ENCODE measurements around the gene CORO7.
"Not testable (repeated sequence)": the region's sequence is repeated elsewhere in the genome, so short reads cannot be mapped to it uniquely, and the experiment has no call there.

CORO7 gene

DNA sequence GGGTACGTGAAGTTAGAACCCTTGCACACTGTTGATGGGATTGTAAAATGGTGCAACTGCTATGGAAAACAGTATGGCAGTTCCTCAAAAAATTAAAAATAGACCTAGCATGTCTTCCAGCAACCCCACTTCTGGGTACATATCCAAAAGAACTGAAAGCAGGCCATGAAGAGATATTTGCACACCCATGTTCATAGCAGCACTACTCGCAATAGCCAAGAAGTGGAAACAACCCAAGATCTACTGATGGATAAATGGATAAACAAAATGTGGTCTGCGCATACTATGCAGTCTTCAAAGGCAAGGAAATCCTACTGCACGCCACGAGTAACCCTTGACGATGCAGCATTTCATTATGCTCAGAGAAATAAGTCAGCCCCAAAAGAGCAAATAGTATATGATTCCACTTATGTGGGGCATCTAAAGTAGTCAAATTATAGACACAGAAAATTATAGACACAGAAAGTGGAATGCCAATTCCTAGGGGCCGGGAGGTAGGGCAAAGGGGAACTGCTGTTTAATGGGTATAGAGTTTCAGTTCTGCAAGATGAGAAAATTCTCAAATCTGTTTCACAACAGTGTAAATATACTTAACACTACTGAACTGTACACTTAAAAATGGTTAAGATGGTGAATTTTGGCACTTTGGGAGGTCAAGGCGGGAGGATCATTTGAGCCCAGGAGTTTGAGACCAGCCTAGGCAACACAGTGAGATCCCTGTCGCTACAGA is 17.2 kb downstream of the CORO7 start:
- no peak for DNase-seq

DNA sequence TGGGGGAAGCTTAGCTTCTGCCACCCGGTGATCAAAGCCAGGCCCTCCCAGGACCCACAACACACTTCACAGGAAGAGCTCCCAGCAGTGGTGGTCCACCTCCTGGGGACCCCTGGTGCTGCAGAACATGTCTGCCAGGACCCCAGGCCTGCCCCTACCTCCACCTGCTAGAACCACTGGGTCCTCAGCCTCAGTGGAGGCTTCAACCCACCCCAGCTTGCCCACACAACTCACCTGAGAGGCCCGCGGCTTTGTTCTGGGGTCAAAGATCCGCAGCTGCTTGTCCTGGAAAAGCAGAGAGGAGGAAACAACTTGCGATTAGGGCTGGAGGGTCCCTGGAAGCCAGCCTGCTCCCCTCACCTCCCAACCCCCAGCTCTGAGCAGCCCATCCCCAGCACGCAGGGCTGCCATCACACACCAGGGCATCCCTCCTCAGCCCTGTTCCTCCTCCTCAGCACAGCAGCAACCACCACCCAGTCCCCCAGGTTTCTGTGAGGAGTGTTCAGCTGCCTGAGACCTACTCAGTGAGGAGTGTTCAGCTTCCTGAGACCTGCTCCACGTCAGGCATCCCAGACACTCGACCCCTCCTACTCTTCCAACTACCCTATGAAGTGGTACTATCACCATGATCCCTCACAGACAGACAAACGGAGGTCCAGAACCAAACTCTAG is 21.2 kb downstream of the CORO7 start:
- DNase-seq, result no peak

DNA sequence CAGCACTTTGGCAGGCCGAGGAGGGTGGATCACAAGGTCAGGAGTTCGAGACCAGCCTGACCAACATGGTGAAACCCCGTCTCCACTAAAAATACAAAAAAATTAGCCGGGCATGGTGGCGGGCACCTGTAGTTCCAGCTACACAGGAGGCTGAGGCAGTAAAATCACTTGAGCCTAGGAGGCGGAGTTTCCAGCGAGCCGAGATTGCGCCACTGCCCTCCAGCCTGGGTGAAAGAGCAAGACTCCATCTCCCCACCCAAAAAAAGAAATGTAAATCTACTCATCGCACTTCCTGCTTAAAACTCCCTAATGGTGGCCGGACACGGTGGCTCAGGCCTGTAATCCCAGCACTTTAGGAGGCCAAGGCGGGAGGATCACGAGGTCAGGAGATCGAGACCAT is 22.5 kb downstream of the CORO7 start:
- DNase-seq, result not testable (repeated sequence)

- DNase-seq, result no peak
Measured at GRCh38 chr16:4393240-4393600, 23.2 kb downstream of the CORO7 start.

DNA sequence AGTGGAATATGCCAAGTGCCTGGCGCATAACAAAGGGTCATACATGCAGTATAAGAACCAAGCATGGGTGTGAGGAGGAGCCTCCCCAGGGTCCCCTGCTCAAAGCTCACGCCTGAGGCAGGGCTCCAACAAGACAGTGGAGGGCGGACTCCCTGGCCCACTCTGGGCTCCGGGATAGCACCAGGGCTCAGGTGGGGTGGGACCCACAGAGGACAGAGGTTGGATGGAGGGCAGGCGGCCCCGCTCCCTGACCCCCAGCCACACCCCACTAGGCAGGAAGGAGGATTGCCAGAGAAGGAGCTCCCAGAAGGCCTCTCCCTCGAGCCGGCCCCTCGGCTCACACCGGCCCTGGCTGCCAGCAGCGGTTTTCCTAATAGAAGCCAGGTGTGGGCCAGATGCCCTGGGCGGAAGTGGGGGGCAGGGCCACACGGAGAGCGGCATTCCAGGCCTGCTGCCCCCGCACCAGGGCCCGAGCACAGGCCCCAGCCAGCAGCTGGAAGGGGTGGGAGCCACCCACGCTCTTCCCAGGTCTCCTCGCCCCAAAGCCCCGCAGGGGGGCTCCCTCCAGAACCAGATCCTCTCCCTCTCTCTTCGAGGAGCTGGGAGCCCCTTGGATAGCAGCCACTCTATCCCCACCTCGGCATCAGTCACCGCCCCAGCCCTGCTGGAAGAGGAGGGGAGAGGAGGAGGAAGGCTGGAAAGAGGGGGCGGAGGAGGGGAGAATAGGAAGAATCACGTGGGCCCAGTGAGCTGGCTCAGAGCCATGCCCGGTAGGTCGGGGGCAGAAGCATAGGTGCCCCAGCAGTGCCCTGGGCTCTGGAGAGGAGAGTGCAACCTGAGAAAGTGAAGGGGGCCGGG is 23.8 kb downstream of the CORO7 start:
- DNase-seq, result no peak

GRCh38 chr16:4391631-4392381 is 24.6 kb downstream of the CORO7 start:
- no peak for DNase-seq

DNA sequence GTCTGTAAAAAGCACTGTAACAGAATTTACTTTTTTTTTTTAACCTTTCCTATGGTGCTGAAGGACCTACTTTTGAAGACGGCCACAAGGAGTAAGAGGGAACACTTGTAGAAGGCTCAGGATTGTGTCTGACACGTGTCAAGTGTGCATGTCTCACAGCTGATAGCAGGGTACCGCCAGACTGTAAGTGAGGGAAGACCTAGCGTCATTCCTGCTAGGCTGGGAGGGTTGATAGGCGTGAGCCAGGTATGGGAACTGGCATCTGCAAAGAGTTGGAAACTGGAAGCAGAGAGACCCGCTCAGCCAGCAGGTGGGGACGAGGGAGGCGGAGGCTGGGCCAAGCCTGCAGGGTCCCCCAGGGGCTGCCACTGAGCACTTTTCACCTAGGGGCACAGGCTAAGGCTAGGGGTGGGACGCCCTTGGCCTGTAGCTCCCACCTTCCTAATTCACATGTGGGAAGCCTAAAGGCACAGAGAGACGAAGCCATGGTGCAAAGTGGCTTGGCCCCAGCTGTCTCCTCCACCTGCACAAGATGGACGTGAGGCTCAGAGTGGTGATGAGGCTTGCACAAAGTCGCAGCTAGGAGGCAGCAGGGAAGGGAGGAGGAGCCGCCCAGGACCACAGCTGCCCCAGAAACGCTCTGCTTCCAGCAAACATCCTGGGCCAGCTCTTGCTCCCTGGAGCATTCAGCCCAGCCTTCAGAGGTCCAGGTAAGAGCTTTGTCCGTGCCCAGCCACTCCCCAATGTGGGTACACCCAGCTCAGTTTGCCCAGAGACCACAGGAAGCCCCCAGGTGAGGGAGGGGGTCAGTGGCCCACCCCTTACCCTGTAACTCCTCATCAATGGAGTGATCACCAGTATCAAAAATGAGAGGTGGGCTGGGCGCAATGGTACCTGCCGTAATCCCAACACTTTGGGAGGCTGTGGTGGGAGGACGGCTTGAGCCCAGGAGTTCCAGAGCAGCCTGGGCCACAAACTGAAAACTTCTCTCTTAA is 25.8 kb downstream of the CORO7 start:
- no peak for DNase-seq

GRCh38 chr16:4389051-4389955 is 27.1 kb downstream of the CORO7 start:
- DNase-seq, result no peak

GRCh38 chr16:4388271-4389021 is 27.9 kb downstream of the CORO7 start:
- no peak for DNase-seq

DNA sequence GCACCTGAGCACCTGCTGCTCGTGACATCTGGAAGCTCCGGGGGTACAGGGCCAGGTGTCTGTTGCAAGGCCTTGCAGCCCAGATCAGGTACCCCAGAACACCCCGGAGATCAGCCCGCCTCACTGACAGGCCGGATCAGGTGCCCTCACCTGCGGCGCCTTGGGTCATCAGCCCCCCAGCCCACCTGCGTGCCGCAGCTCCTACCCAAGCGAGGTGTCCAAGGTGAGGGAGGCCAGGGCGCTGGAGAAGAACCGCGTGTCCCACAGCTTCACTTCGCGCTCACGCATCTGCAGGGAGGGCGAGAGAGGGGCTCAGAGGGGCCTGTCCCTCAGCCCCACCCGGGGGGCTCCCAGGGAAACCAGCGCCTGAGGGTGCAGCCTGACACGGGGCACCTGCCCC is 28.6 kb downstream of the CORO7 start:
- DNase-seq, result no peak

GRCh38 chr16:4386951-4387565 is 29.3 kb downstream of the CORO7 start:
- no peak for DNase-seq

- DNase-seq, result no peak
Measured at GRCh38 chr16:4386451-4386805, 30.0 kb downstream of the CORO7 start.

- DNase-seq, result no peak
Measured at GRCh38 chr16:4385789-4386450, 30.5 kb downstream of the CORO7 start.

- no peak for DNase-seq
Measured at GRCh38 chr16:4385066-4385788, 31.2 kb downstream of the CORO7 start.

- no peak for DNase-seq
Measured at GRCh38 chr16:4384509-4384942, 31.9 kb downstream of the CORO7 start.

- no peak for DNase-seq
Measured at GRCh38 chr16:4383591-4384444, 32.6 kb downstream of the CORO7 start.

DNA sequence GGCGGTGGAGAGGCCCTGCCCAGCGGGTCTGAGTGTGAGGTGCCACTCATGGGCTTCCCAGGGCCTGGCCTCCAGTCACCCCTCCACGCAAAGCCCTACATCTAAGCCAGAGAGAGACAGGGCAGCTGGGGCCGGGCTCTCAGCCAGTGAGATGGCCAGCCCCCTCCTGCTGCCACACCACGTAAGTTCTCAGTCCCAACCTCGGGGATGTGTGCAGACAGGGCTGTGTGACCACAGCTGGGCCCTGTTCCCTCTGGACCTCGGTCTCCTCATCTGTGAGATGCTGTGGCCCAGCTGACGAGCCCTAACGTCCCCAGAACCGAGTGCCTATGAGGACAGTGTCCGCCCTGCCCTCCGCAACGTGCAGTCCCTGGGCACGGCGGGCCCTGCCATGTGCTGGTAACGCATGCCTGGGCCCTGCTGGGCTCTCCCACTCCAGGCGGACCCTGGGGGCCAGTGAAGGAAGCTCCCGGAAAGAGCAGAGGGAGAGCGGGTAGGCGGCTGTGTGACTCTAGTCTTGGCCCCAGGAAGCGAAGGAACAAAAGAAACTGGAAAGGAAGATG is 33.5 kb downstream of the CORO7 start:
- no peak for DNase-seq
